GM21723 (cell line): ENCODE results near the gene FREY1.

ENCODE experiments used
- ATAC-seq: cut with Tn5 transposase; IDR thresholded peaks from one replicate; pipeline ENCODE4 v1.9.1; 2021; ENCODE audit warnings: mild to moderate bottlenecking, moderate library complexity; ENCODE audit not compliant: unreplicated experiment

The FREY1 gene

DNA sequence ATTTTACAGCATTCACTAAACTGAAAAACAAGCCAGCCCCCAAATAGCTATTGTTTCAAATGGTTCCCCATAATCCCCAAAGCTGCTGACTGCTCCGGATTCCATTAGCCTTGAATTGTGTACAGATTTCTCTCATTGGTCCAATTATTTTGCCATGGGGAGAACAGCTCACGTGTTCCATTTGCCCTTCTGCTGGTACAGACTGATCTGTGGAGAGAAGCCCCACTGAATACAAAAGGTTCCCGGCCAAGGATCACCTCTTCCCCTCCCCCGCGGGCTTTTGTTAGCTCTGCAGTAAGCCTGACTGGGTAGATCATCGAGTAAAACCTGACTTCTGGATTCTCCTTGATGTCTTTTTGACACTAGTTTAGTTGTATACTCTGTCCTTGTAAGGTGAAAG is 30.7 kb downstream of the FREY1 start:
- ATAC-seq: no peak

DNA sequence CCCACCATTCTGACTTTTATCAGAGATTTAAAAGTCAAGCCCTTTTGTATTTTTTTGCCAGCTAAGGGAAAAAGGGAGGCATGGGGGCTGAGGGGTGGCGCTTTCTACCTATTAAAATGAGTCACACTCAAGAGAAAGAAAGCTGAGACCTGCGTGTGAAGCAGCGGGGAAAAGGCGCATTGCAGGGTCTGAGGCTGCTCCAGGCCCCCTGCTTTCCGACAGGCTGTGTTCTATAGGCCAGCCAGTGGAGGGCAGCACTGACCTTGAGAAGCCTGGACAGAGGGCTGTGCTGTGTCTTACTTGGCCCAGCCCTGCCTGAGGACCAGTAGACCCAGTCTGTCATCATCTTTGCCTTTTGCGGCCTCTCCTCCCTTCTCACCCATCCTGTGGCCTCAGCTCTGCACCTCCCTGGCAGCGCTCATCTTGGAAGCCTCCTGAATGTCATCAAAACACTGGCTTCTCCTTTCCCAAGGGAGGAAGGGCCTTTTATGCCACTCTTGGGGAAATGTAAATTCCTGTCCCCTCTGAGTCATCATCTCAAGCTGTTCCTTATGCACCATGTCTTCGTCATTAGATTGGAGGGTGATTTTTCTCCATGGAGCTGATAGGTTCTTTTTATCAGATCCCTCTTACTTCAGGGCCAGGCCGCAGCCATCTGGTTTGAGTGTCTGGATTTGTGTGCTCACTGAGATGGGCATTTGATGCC is 34.3 kb downstream of the FREY1 start:
- ATAC-seq: no peak

GRCh38 chr11:45871638-45872037 is 35.4 kb downstream of the FREY1 start:
- ATAC-seq: no peak

DNA sequence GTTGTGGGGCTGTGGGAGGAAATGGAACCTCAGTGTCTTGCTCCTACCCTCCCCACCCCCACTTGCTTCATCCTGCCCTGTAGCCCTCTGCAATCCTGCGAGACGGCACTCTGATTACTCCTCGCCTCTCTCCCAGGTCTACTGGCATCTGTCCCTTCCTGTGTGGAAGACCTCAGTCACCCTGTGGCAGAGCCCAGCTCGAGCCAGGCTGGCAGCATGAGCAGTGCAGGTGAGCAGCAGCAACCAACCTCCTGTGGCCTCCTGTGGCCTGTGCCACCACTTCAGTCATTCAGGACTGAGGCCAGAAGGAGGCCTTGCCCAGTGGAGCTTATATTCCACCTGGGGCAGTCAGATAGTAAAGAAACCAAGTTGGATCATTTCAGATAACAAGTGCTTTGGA is 36.4 kb downstream of the FREY1 start:
- no peak for ATAC-seq

DNA sequence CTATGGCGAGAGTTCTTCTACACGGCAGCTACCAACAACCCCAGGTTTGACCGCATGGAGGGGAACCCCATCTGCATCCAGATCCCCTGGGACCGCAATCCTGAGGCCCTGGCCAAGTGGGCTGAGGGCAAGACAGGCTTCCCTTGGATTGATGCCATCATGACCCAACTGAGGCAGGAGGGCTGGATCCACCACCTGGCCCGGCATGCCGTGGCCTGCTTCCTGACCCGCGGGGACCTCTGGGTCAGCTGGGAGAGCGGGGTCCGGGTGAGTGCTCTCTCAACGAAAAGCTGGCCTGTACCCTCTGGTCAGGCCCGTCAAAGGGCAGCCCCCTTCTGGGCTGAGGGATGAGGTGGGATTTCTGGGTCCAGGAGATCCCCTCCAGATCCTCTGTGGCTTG is 37.5 kb downstream of the FREY1 start:
- no peak for ATAC-seq

DNA sequence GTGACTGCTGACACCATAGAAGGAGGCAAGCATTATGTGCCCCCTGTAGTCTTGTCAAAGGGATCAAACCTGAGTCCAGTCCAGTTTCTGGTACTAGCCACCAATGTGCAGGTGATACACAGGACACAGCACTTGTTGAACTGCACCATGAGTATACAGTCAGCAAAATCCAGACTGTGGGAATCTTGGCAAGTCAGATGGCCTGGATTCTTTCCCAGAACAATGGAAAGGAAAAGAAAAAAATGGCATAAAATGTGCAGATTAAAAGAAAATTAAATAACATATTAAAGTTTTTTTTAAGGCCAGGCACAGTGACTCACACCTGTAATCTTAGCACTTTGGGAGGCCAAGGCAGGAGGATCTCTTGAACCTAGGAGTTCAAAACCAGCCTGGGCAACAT is 43.0 kb downstream of the FREY1 start:
- no peak for ATAC-seq

GRCh38 chr11:45860764-45861510 is 46.1 kb downstream of the FREY1 start:
- no peak for ATAC-seq

DNA sequence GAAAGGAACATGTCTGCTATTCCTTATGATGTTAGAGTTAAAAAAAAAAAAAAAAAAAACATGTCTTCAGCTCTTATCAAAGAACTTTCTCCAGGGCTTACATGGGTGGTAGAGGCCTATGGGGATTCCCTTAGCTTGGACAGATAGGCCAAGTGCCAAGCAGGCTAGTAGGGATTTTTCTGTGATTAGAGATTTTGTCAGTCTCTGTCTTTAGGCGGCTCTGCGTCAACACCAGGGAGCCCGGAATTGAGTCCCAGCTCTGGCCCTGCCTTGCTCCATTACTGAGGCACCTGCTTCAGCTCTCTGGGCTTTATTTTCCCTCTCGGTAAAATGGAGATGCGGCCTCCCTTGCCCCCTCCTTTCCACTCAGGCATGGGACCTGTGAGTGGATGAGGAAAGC is 46.7 kb downstream of the FREY1 start:
- ATAC-seq: no peak

- no peak for ATAC-seq
Observed at GRCh38 chr11:45859661-45860140, 47.4 kb downstream of the FREY1 start.

GRCh38 chr11:45858751-45859398 is 48.2 kb downstream of the FREY1 start:
- no peak for ATAC-seq

- ATAC-seq: no peak
Observed at GRCh38 chr11:45857961-45858474, 49.1 kb downstream of the FREY1 start.
